Measurements from ENCODE around the gene CATSPERB. TPM values are rescaled to one million over a fixed set of nuclear protein-coding genes. Genes with fewer than 3 reads are reported as not detected.

CATSPERB gene
- total RNA-seq, 2 donors from 2014 or later: 14.5 to 35.1 TPM

DNA sequence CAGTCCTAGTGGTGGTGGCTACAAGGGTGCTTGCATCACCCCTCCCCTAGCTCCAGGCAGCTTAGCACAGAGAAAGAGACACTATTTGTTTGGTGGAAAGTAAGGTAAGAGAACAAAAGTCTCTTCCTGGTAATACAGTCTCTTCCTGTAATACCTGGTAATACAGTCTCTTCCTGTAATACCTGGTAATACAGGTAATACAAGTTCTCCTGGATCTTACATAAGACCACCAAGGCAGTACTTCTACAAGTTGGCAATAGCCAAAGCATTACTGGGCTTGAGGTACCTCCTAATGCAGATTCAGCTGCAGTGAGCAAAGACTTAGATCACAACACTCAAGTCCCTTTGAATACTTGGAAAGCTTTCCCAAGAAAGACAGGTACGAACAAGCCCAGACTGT, 77.0 kb downstream of the CATSPERB start:
- Histone ChIP-seq H3K27me3 (replicated peaks; ENCODE audit: insufficient read depth) (no peaks in the 10 kb centered on the region), H3K27ac (no peak overlapping the region), H3K4me1 (ENCODE audit: control insufficient read depth in 1 of 2, low read depth in 2 of 2) (no peaks in the 10 kb centered on the region), H3K9me3 (no peaks in the 10 kb centered on the region), H3K4me3 (no peak overlapping the region), H3K36me3 (no peaks in the 10 kb centered on the region)
- ATAC-seq (ENCODE audit: insufficient number of reproducible peaks, low FRiP score, low read depth) (no peak), DNase-seq (ENCODE audit: low spot score) (no peak)
- no peak for TF ChIP-seq CTCF (IDR thresholded peaks at IDR 0.05)

- H3K9me3 ChIP-seq: no peaks in the 10 kb centered on the region
- ATAC-seq (ENCODE audit: insufficient number of reproducible peaks, low FRiP score, low read depth): no peak
- no peak for DNase-seq (ENCODE audit: low spot score)
- no peak for TF ChIP-seq CTCF (IDR thresholded peaks at IDR 0.05)
- no peak overlapping the region for H3K4me3 ChIP-seq
- H3K4me1 ChIP-seq (ENCODE audit: control insufficient read depth in 1 of 2, low read depth in 2 of 2): no peaks in the 10 kb centered on the region
- H3K27ac ChIP-seq: no peak overlapping the region
- no peaks in the 10 kb centered on the region for H3K27me3 ChIP-seq (replicated peaks; ENCODE audit: insufficient read depth)
- H3K36me3 ChIP-seq: no peaks in the 10 kb centered on the region
Measured at GRCh38 chr14:91653451-91653850, 78.4 kb downstream of the CATSPERB start.

- Histone ChIP-seq H3K4me1 (ENCODE audit: control insufficient read depth in 1 of 2, low read depth in 2 of 2) (no peaks in the 10 kb centered on the region), H3K27ac (no peak overlapping the region), H3K4me3 (no peak overlapping the region), H3K9me3 (no peaks in the 10 kb centered on the region), H3K27me3 (replicated peaks; ENCODE audit: insufficient read depth) (no peaks in the 10 kb centered on the region), H3K36me3 (no peaks in the 10 kb centered on the region)
- TF ChIP-seq CTCF (IDR thresholded peaks at IDR 0.05): peak; percentile 29
- DNase-seq (ENCODE audit: low spot score) (no peak), ATAC-seq (ENCODE audit: insufficient number of reproducible peaks, low FRiP score, low read depth) (no peak)
Measured at GRCh38 chr14:91649930-91650329, 82.0 kb downstream of the CATSPERB start.

- no peaks in the 10 kb centered on the region for H3K9me3 ChIP-seq
- no peaks in the 10 kb centered on the region for H3K4me1 ChIP-seq (ENCODE audit: control insufficient read depth in 1 of 2, low read depth in 2 of 2)
- H3K27me3 ChIP-seq (replicated peaks; ENCODE audit: insufficient read depth): no peaks in the 10 kb centered on the region
- ATAC-seq (ENCODE audit: insufficient number of reproducible peaks, low FRiP score, low read depth) (no peak), DNase-seq (ENCODE audit: low spot score) (no peak)
- no peaks in the 10 kb centered on the region for H3K36me3 ChIP-seq
- H3K4me3 ChIP-seq: no peak overlapping the region
- TF ChIP-seq CTCF (IDR thresholded peaks at IDR 0.05): no peak
- H3K27ac ChIP-seq: no peak overlapping the region
Measured at GRCh38 chr14:91647856-91648255, 84.0 kb downstream of the CATSPERB start.

GRCh38 chr14:91636604-91637003, 95.3 kb downstream of the CATSPERB start:
- no peak overlapping the region for H3K27ac ChIP-seq
- no peak for TF ChIP-seq CTCF (IDR thresholded peaks at IDR 0.05)
- no peak overlapping the region for H3K4me3 ChIP-seq

More at GRCh38 chr14:91636604-91637003, 95.3 kb downstream of the CATSPERB start:
- Histone ChIP-seq H3K4me1 (ENCODE audit: control insufficient read depth in 1 of 2, low read depth in 2 of 2) (no peaks in the 10 kb centered on the region), H3K9me3 (no peaks in the 10 kb centered on the region), H3K36me3 (no peaks in the 10 kb centered on the region), H3K27me3 (replicated peaks; ENCODE audit: insufficient read depth) (no peaks in the 10 kb centered on the region)
- DNase-seq (ENCODE audit: low spot score) (no peak), ATAC-seq (ENCODE audit: insufficient number of reproducible peaks, low FRiP score, low read depth) (no peak)

Data from thoracic aorta (tissue), 2 donors.